HUES64 (cell line): ENCODE measurements around the gene CMC2.

Experiments
- H3K27ac ChIP-seq: 2 replicates; pipeline ENCODE4 v1.7.0; 2013; ENCODE audit warnings: low read depth, low read length, inconsistent platforms
- H3K27me3 ChIP-seq: 2 replicates; pipeline ENCODE4 v1.6.1; 2013; ENCODE audit warnings: mild to moderate bottlenecking, low read length; ENCODE audit not compliant: insufficient read depth
- H3K36me3 ChIP-seq: 2 replicates; pipeline ENCODE4 v1.6.1; 2013; ENCODE audit warnings: mild to moderate bottlenecking, low read length; ENCODE audit not compliant: insufficient read depth
- H3K4me1 ChIP-seq: 2 replicates; pipeline ENCODE4 v1.6.1; 2013; ENCODE audit warnings: mild to moderate bottlenecking, low read length, moderate library complexity; ENCODE audit not compliant: insufficient read depth
- H3K4me3 ChIP-seq: 2 replicates; pipeline ENCODE4 v1.5.1; 2013; ENCODE audit warnings: mild to moderate bottlenecking, low read length, moderate library complexity
- H3K9ac ChIP-seq: 2 replicates; pipeline ENCODE4 v1.6.1; 2013; ENCODE audit warnings: mild to moderate bottlenecking, low read depth, low read length
- H3K9me3 ChIP-seq: 2 replicates; pipeline ENCODE4 v1.6.1; 2013; ENCODE audit warnings: low read depth, low read length; ENCODE audit not compliant: insufficient read depth
- WGBS: fragments of 150-250, 120-280 bp; methylation state at CpG from one replicate; pipeline ENCODE4 v1.1.7; 2013; ENCODE audit warnings: missing lambda C conversion rate; 5-methylcytosine and 5-hydroxymethylcytosine counted together

Gene CMC2

GRCh38 chr16:80947239-80947638, 59.4 kb downstream of the CMC2 start:
- H3K27ac ChIP-seq: no peak overlapping the region
- H3K4me3 ChIP-seq: no peak overlapping the region
- H3K36me3 ChIP-seq: no peaks in the 10 kb centered on the region
- no peaks in the 10 kb centered on the region for H3K9me3 ChIP-seq
- 96% methylated on average over 5 of the region's 5 CpGs for WGBS
- no peaks in the 10 kb centered on the region for H3K4me1 ChIP-seq
- H3K27me3 ChIP-seq: no peaks in the 10 kb centered on the region
- no peak overlapping the region for H3K9ac ChIP-seq

- 92% methylated on average over 4 of the region's 4 CpGs for WGBS
- H3K27ac ChIP-seq: no peak overlapping the region
- no peak overlapping the region for H3K9ac ChIP-seq
- no peak overlapping the region for H3K4me3 ChIP-seq
- no peaks in the 10 kb centered on the region for H3K4me1 ChIP-seq
- H3K9me3 ChIP-seq: no peaks in the 10 kb centered on the region
- no peaks in the 10 kb centered on the region for H3K36me3 ChIP-seq
- no peaks in the 10 kb centered on the region for H3K27me3 ChIP-seq
Observed at GRCh38 chr16:80946481-80946880, 60.2 kb downstream of the CMC2 start.

DNA sequence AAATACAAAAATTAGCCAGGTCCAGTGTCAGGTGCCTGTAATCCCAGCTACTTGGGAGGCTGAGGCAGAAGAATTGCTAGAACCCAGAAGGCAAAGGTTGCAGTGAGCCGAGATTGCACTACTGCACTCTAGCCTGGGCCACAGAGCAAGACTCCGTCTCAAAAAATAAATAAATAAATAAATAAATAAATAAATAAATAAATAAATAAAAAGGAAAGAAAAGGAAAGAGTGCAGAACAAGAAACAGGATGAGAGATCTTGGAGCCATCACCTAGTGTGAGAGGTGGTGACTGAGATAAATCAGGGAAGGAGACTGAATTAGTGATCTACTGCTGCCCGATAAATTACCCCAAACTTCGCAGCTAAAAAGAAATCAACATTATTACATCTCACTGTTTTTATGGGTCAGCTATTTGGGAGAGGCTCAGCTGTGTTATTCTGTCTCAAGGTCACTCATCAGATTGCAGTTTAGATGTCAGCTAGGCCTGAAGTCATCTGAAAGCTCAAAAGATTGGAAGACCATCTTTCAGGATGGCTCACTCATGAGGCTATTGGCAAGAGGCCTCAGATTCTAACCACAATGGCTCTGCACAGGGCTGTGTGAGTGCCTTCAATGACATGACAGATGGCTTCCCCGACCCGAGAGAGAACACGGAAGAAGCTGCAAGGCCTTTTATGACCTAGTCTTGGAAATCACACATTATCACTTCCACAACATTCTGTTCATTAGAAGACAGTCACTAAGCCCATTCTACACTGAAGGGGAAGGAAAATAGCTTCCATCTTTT, 66.4 kb downstream of the CMC2 start:
- H3K9ac ChIP-seq: no peak overlapping the region
- H3K9me3 ChIP-seq: no peaks in the 10 kb centered on the region
- H3K27ac ChIP-seq: no peak overlapping the region
- peaks cover 16% of the 10 kb centered on the region for H3K4me1 ChIP-seq
- H3K4me3 ChIP-seq: no peak overlapping the region
- no peaks in the 10 kb centered on the region for H3K36me3 ChIP-seq
- WGBS: 93% methylated on average over 6 of the region's 7 CpGs
- H3K27me3 ChIP-seq: no peaks in the 10 kb centered on the region

- no peaks in the 10 kb centered on the region for H3K9me3 ChIP-seq
- H3K4me3 ChIP-seq: no peak overlapping the region
- no peak overlapping the region for H3K27ac ChIP-seq
- peaks cover 12% of the 10 kb centered on the region for H3K27me3 ChIP-seq
- peaks cover 16% of the 10 kb centered on the region for H3K4me1 ChIP-seq
- H3K36me3 ChIP-seq: no peaks in the 10 kb centered on the region
- no peak overlapping the region for H3K9ac ChIP-seq
- 85% methylated on average over 4 of the region's 4 CpGs for WGBS
Observed at GRCh38 chr16:80938879-80939260, 67.8 kb downstream of the CMC2 start.

- H3K4me1 ChIP-seq: peaks cover 16% of the 10 kb centered on the region
- no peaks in the 10 kb centered on the region for H3K9me3 ChIP-seq
- H3K4me3 ChIP-seq: no peak overlapping the region
- WGBS: 86% methylated on average over 15 of the region's 15 CpGs
- H3K27me3 ChIP-seq: peaks cover 18% of the 10 kb centered on the region
- no peak overlapping the region for H3K9ac ChIP-seq
- H3K36me3 ChIP-seq: no peaks in the 10 kb centered on the region
- 0 out of 2 replicates have a peak overlapping the region, but pooled peaks have one; percentile 8 for H3K27ac ChIP-seq
Observed at GRCh38 chr16:80938004-80938878, 68.4 kb downstream of the CMC2 start.

- H3K4me1 ChIP-seq: peaks cover 16% of the 10 kb centered on the region
Observed at GRCh38 chr16:80936410-80936809, 70.3 kb downstream of the CMC2 start.

DNA sequence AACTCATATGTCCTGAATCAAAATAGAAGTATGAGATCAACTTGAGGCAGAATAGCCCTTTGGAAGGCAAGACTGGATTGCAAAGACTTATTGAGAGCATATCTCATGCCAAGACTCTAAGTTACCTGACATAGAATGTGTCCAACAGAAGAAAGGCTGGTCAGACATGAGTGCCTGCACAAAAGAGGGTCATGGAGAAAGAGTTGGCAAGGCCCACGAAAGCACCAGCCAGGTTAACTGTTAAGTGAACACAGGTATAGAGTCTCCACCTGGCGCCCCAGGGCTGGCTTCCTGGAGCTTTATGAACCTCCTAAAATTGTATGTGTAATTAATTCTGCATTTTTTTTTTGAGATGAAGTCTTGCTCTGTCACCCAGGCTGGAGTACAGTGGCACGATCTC, 71.0 kb downstream of the CMC2 start:
- Histone ChIP-seq H3K9ac (no peak overlapping the region), H3K27me3 (peaks cover 38% of the 10 kb centered on the region), H3K9me3 (no peaks in the 10 kb centered on the region), H3K4me3 (no peak overlapping the region), H3K27ac (no peak overlapping the region), H3K36me3 (no peaks in the 10 kb centered on the region), H3K4me1 (peaks cover 16% of the 10 kb centered on the region)
- 90% methylated on average over 3 of the region's 3 CpGs for WGBS

More at GRCh38 chr16:80936410-80936809, 70.3 kb downstream of the CMC2 start:
- Histone ChIP-seq H3K36me3 (no peaks in the 10 kb centered on the region), H3K9ac (no peak overlapping the region), H3K9me3 (no peaks in the 10 kb centered on the region), H3K27me3 (peaks cover 36% of the 10 kb centered on the region), H3K27ac (no peak overlapping the region), H3K4me3 (no peak overlapping the region)
- 87% methylated on average over 2 of the region's 2 CpGs for WGBS

DNA sequence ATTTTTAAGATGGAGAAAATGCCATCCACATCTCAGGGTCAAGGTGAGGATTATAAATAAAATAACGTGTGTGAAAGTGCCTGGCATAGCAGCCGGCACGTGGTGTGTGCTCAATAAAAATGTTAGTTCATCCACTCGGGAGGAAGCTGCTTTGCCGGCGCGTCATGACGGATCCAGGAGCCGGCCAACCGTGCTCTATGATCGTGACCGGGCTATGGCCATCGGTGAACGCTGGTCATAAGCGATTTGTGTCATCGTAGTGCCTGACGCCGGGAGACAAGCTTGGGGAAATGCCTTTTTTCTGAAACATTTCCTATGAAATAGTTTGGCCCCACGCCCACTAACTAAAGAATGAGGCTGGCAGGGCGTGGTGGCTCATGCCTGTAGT, 74.0 kb downstream of the CMC2 start:
- Histone ChIP-seq H3K27ac (no peak overlapping the region), H3K4me1 (peaks cover 3% of the 10 kb centered on the region; the same call in 1 of the 2 replicates), H3K9ac (no peak overlapping the region), H3K4me3 (peak overlapping the region; percentile 64), H3K36me3 (no peaks in the 10 kb centered on the region), H3K9me3 (no peaks in the 10 kb centered on the region), H3K27me3 (peaks cover 38% of the 10 kb centered on the region)
- 66% methylated on average over 20 of the region's 20 CpGs for whole genome bisulfite sequencing

GRCh38 chr16:80931801-80932707, 74.6 kb downstream of the CMC2 start:
- WGBS: 4% methylated on average over 67 of the region's 67 CpGs
- H3K27ac ChIP-seq: no peak overlapping the region
- H3K9ac ChIP-seq: 0 out of 2 replicates have a peak overlapping the region, but pooled peaks have one; percentile 24
- H3K36me3 ChIP-seq: no peaks in the 10 kb centered on the region
- no peaks in the 10 kb centered on the region for H3K9me3 ChIP-seq
- no peaks in the 10 kb centered on the region for H3K4me1 ChIP-seq
- H3K4me3 ChIP-seq: peak overlapping the region; percentile 64
- H3K27me3 ChIP-seq: peaks cover 38% of the 10 kb centered on the region

DNA sequence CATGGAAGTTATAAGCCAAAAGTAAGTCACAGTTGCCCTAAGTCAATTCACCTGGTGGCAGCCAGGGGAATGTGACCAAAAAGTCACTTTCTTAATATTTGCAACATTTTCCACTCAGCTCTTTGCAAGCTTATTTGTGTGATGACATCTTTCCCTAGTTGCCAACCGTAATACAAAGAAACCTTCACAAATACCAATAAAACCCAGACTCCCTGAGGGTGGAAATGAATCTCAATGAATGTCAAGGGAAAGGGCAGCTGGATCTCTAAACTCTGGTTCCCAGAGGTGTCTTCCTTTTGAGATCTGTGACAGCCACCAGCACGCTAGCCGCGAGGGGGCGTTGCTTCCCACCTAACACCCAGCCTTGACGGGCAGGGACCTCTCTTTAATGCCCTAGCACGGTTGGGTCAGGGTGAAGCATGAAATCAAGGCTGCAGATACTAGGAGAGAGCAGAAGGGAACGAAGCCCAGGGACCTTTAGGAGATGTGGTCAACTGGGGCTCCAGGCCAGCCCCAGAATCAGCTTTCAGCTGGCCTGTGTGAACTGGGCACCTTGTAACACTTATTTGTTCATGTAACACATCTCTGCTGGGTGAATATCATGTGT, 82.2 kb downstream of the CMC2 start:
- no peak overlapping the region for H3K27ac ChIP-seq
- H3K9ac ChIP-seq: no peak overlapping the region
- H3K4me3 ChIP-seq: no peak overlapping the region
- no peaks in the 10 kb centered on the region for H3K9me3 ChIP-seq
- no peaks in the 10 kb centered on the region for H3K4me1 ChIP-seq
- no peaks in the 10 kb centered on the region for H3K27me3 ChIP-seq
- 14% methylated on average over 7 of the region's 8 CpGs for WGBS
- no peaks in the 10 kb centered on the region for H3K36me3 ChIP-seq
